Transverse colon (tissue), 4 donors: Measurements from ENCODE around the gene MAPKAP1.

Source experiments
- POLR2A ChIP-seq: fragments of 450-650 bp; IDR thresholded peaks from one replicate; pipeline ENCODE4 v1.6.1; 2016; ENCODE audit warnings: antibody characterized with exemption, mild to moderate bottlenecking, moderate library complexity
- POLR2AphosphoS5 ChIP-seq, 3 donors: sonication (generic); formaldehyde crosslinking; IDR thresholded peaks; one replicate each; pipeline ENCODE4 v1.6.1; 2016; ENCODE audit warnings: antibody characterized with exemption in 3 of 3
- TF ChIP-seq, protein P1 (sequence below), 5 experiments: fragments of 200-600 bp in 3 of 5; fragments of 450-650 bp in 2 of 5; sonication (generic) in 3 of 5; IDR thresholded peaks; 1 replicate in 2 of 5; 2 replicates in 3 of 5; pipeline ENCODE4 v1.5.1; 2016 to 2017; ENCODE audit warnings: antibody characterized with exemption in 5 of 5, inconsistent platforms in 3 of 5, mild to moderate bottlenecking in 2 of 5, moderate library complexity in 1 of 5

DNA sequence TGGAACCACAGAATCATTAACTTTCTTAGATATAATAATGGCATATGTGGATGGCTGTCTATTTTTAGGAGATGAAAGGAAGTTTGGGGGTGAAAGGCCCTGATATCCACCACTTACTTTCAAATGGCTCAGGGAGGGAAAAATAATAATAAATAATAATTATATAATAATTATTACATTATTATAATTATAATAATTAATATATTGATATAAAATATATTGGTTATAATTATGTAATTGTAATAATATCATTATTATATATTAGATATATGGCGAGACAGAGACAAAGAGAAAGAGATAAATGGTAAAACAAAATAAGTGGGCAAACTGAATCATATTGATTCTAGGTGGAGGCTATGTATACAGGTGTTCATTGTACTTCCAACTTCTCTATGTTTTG lies 308.8 kb downstream of the MAPKAP1 start:
- TF ChIP-seq, protein P1, sequence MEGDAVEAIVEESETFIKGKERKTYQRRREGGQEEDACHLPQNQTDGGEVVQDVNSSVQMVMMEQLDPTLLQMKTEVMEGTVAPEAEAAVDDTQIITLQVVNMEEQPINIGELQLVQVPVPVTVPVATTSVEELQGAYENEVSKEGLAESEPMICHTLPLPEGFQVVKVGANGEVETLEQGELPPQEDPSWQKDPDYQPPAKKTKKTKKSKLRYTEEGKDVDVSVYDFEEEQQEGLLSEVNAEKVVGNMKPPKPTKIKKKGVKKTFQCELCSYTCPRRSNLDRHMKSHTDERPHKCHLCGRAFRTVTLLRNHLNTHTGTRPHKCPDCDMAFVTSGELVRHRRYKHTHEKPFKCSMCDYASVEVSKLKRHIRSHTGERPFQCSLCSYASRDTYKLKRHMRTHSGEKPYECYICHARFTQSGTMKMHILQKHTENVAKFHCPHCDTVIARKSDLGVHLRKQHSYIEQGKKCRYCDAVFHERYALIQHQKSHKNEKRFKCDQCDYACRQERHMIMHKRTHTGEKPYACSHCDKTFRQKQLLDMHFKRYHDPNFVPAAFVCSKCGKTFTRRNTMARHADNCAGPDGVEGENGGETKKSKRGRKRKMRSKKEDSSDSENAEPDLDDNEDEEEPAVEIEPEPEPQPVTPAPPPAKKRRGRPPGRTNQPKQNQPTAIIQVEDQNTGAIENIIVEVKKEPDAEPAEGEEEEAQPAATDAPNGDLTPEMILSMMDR (IDR thresholded peaks at IDR 0.05): no peak
- TF ChIP-seq POLR2A (no peak), POLR2AphosphoS5 (IDR thresholded peaks at IDR 0.05) (no peak)
